ENCODE results near the gene TPX2.
A peak's percentile ranks its signal among the peaks of the same experiment; 100 is the strongest.
"Not testable (repeated sequence)": the region's sequence is repeated elsewhere in the genome, so short reads cannot be mapped to it uniquely, and the experiment has no call there.

Gene TPX2

GRCh38 chr20:31823360-31824124, 84.5 kb downstream of the TPX2 start:
- no peak for DNase-seq
- in situ Hi-C loops (cut with HindIII; ENCODE audit: low pct_ligation_motif_present, low pct_unique_long_range_greater_than_20kb, low sequenced_read_pairs) = no loop called here

GRCh38 chr20:31824125-31824485, 85.0 kb downstream of the TPX2 start:
- DNase-seq = no peak
- in situ Hi-C loops (cut with HindIII; ENCODE audit: low pct_ligation_motif_present, low pct_unique_long_range_greater_than_20kb, low sequenced_read_pairs) = no loop called here

GRCh38 chr20:31824554-31825313, 85.6 kb downstream of the TPX2 start:
- in situ Hi-C loops (cut with HindIII; ENCODE audit: low pct_ligation_motif_present, low pct_unique_long_range_greater_than_20kb, low sequenced_read_pairs) = no loop called here
- no peak for DNase-seq

- no peak for DNase-seq
- in situ Hi-C loops (cut with HindIII; ENCODE audit: low pct_ligation_motif_present, low pct_unique_long_range_greater_than_20kb, low sequenced_read_pairs) = no loop called here
Measured at GRCh38 chr20:31826074-31826473, 87.0 kb downstream of the TPX2 start.

- in situ Hi-C loops (cut with HindIII; ENCODE audit: low pct_ligation_motif_present, low pct_unique_long_range_greater_than_20kb, low sequenced_read_pairs) = no loop called here
- DNase-seq = no peak
Measured at GRCh38 chr20:31827059-31827458, 88.0 kb downstream of the TPX2 start.

GRCh38 chr20:31828016-31828415, 88.9 kb downstream of the TPX2 start:
- in situ Hi-C loops (cut with HindIII; ENCODE audit: low pct_ligation_motif_present, low pct_unique_long_range_greater_than_20kb, low sequenced_read_pairs) = not testable (repeated sequence)

GRCh38 chr20:31829731-31830130, 90.6 kb downstream of the TPX2 start:
- DNase-seq = no peak
- in situ Hi-C loops (cut with HindIII; ENCODE audit: low pct_ligation_motif_present, low pct_unique_long_range_greater_than_20kb, low sequenced_read_pairs) = no loop called here

More at GRCh38 chr20:31828016-31828415, 88.9 kb downstream of the TPX2 start:
- not testable (repeated sequence) for DNase-seq

- no peak for DNase-seq
- in situ Hi-C loops (cut with HindIII; ENCODE audit: low pct_ligation_motif_present, low pct_unique_long_range_greater_than_20kb, low sequenced_read_pairs) = no loop called here
Measured at GRCh38 chr20:31830406-31830981, 91.4 kb downstream of the TPX2 start.

- in situ Hi-C loops (cut with HindIII; ENCODE audit: low pct_ligation_motif_present, low pct_unique_long_range_greater_than_20kb, low sequenced_read_pairs) = no loop called here
- no peak for DNase-seq
Measured at GRCh38 chr20:31831211-31831610, 92.1 kb downstream of the TPX2 start.

GRCh38 chr20:31831771-31832306, 92.7 kb downstream of the TPX2 start:
- DNase-seq = no peak
- in situ Hi-C loops (cut with HindIII; ENCODE audit: low pct_ligation_motif_present, low pct_unique_long_range_greater_than_20kb, low sequenced_read_pairs) = no loop called here

GRCh38 chr20:31833130-31833930, 94.2 kb downstream of the TPX2 start:
- DNase-seq = peak; percentile 57
- in situ Hi-C loops (cut with HindIII; ENCODE audit: low pct_ligation_motif_present, low pct_unique_long_range_greater_than_20kb, low sequenced_read_pairs) = no loop called here

GRCh38 chr20:31833931-31834521, 94.9 kb downstream of the TPX2 start:
- no peak for DNase-seq
- in situ Hi-C loops (cut with HindIII; ENCODE audit: low pct_ligation_motif_present, low pct_unique_long_range_greater_than_20kb, low sequenced_read_pairs) = no loop called here

- no peak for DNase-seq
- in situ Hi-C loops (cut with HindIII; ENCODE audit: low pct_ligation_motif_present, low pct_unique_long_range_greater_than_20kb, low sequenced_read_pairs) = no loop called here
Measured at GRCh38 chr20:31835554-31835953, 96.5 kb downstream of the TPX2 start.

- in situ Hi-C loops (cut with HindIII; ENCODE audit: low pct_ligation_motif_present, low pct_unique_long_range_greater_than_20kb, low sequenced_read_pairs) = no loop called here
- DNase-seq = peak; percentile 93
Measured at GRCh38 chr20:31835977-31836852, 97.1 kb downstream of the TPX2 start.

- no peak for DNase-seq
- in situ Hi-C loops (cut with HindIII; ENCODE audit: low pct_ligation_motif_present, low pct_unique_long_range_greater_than_20kb, low sequenced_read_pairs) = no loop called here
Measured at GRCh38 chr20:31836853-31837608, 97.9 kb downstream of the TPX2 start.

- in situ Hi-C loops (cut with HindIII; ENCODE audit: low pct_ligation_motif_present, low pct_unique_long_range_greater_than_20kb, low sequenced_read_pairs) = no loop called here
- DNase-seq = peak; percentile 53
Measured at GRCh38 chr20:31837896-31838397, 98.9 kb downstream of the TPX2 start.
